HG02642 (cell line): Measurements from ENCODE around the gene DNAJB8.
A peak's percentile ranks its signal among the peaks of the same experiment; 100 is the strongest.

Experiments
- ATAC-seq: cut with Tn5 transposase; IDR thresholded peaks from one replicate; pipeline ENCODE4 v1.9.1; 2021; ENCODE audit warnings: mild to moderate bottlenecking; ENCODE audit not compliant: unreplicated experiment, poor library complexity

The DNAJB8 gene

DNA sequence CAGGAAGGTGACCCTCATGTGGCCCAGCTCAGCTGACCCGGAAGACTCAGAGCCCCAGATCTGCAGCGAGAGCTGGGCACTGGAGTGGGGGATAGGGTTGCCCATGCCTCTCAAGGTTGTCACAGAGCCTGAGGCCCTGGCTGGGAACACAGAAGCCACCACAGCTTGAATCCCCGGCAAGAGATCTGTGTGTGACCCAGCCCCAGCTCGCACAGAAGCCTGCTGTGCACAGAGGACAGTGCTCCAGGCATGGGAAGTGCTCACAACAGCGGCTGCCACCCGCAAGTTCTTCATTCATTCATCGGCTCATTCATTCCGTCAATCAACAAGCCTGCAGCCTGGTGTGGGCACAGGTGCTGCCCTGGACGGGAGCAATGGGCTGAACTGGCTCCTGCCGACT lies 36.4 kb downstream of the DNAJB8 start:
- ATAC-seq = no peak

DNA sequence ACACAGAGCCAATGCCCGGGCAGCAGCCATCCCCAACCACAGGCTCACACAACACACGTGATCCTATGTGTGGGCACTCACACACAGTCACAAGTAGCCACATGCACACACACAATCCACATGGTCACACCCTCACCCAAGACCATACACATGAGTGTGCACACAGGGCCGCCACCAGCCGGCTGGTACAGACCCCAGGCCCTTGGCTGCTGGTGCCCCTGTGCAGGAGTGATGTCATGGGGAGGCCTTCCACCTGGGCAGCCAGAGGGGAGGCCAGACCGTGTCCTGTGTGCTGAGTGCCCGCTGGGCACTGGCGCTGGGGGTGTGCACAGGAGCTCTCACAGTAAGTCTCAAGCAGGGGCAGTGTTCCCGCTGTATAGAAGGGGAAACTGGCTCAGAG lies 36.9 kb downstream of the DNAJB8 start:
- no peak for ATAC-seq

DNA sequence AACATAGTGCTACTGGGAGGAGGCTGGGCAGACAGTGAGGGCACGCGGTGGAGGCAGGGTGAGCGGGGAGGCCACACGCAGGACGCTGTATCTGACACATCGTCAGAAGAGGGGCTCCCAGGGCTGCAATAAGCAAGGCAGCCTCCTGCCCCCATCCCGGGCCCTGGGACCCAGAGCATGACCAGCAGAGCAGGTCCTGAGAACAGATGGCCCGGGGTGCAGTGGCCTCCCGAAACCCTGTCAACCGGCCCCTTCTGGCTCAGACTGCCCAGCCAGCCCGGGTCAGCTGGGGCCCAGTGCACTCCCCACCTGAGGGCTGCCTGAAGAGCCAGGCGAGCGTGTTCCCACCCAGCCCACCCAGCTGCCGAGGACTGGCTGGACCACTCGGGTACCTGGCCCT lies 37.4 kb downstream of the DNAJB8 start:
- ATAC-seq = no peak

DNA sequence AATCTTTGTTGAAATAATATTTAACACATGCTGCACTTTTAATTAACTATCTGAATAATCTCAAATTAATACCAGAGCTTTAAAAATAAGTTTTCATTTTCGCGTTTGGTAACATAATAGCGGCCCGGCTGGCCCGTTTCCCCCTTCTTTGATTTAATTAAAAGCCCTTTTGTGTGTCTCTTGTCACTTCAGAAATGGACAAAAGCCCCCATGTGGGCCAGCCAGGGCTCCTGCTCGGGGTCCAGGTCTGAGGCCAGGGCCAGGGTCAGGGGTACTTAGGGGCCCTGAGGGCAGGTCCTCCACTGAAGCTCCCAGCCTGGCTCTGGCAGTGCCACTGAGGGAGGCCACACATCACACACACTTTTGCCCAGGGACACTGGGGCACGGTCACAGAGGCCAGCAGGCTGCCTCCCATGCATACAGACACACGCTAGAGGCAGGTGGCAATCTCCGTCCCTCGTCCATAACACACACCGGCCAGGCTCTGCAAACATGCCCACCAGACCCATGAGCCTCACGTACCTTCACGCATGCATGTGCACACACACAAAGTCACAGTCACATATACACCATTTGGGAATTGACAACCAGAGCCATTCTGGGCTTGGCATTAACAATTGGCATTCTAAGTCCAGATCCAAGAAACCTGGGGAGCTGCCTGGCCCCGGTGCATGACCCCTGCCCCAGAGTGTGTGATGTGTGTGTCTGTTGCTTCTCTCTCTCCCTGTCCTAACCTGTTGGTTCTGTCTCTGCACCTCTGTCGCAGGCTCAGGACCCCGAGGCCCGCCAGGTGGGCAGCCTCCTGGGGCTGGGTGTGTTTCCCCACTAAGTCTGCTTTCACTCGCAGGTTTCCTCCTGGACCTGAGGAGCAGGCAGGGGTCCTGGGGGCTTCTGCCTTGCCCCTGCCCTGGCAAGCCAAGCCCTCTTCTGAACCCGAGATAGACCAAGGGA lies 38.5 kb downstream of the DNAJB8 start:
- no peak for ATAC-seq

DNA sequence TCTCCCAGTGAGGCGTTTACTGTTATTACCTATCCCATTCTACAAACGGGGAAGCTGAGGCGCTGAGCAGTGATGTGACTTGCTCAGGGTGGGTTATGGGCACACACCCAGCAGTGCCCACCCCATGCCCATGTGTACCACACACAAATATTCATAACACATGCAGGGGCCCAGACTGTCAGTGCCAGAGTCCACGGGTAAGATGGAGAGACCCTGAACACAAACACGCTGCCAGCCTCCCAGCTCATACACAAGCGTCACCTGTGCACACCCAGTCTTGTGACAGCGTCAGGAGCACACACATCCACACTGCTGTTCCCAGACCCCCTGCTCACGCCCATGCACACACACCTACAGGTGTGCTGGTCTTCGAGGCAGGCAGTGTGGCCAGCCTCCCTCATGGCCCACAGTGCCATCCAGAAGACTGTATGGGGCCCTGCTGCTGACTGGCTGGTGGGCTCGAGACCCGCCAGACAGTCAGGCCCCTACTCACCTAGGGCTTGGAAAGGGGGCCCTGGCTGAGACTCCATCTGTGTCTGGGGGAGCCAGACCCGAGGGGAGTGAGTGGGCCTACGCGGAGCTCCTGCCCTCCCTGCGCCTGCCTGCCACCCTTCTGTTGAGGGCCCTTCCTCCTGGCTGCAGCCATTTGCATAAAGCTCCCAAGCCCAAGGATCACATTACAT lies 39.4 kb downstream of the DNAJB8 start:
- ATAC-seq = no peak

DNA sequence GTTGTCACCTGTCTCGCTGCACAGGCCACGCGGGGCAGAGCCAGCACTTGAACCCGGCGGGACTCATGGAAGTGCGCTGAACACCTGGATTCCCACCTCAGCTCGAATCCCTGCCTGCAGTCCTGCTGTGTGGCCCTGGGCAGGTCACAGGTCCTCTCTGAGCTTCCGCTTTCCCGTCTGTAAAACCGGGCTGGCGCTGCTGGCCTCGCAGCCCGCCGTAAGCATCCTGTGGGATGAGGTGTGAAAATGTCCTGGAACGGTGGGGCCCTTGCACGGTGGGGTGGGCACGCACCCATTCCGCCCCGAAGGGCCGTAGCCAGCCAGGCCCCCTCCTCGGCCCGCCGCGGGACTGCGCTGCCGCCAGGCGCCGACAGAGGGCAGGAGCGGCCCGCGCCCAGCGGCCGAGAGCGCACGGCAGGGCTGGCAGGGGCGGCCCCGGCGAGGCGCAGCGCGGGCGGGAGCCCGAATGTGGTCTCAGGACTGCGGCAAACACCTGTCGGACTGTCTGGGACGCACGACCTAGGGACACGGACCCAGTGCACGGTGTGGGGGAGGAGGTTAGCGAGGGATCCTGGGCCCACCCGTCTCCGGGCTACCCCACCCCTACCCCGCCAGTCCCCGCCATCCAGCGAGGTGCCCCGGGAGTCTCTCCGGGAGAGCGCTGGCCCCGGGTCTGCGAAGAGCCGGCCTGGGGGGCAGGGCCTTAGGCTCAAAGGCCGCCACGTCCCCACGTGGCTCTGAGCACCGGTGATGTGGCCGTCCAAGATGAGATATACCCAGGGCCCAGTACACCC lies 40.4 kb downstream of the DNAJB8 start:
- ATAC-seq = peak; percentile 77

DNA sequence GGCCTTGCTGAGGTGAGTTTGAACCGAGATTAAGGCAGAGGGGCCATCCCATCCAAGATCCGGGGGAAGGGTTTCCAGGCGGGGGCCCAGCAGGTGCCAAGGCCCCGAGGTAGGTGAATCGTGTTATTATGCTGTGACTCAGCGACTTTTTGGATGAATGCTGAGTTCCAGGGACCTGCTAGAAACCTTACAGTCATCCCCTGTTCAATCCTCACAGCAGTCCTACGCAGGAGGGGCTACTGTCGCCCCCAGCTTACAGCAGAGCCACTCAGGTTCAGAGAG lies 40.9 kb downstream of the DNAJB8 start:
- no peak for ATAC-seq

DNA sequence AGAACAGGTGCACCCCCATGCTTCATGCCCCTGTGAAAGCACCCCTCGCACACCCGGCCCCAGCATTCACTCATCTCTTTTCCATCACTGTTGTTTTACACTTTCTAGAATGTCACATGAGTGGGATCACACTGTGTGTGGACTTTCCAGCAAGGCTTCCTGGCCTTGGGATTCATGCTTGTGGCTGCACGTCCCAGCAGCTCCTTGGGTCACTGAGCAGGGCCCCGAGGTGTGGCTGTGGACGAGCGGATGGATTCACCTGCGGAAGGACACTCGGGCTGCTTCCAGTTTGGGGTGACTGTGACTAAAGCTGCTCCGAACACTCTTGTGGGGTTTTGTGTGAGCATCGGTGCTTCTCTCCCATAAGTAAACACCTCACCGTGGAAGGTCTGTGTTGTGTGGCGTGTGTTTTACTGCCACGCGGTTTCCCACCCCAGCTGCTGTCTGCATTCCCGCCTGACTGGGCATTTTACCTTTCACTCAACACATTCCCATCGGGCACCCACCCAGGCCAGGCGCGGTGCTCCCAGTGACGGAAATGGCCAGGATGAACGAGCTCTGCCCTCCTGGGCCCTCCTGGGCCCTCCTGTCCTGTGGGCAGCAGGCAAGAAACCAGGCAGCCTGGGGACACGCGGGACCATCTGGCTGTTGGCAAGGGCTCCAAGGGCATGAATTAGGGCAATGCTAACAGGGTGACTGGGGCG lies 41.4 kb downstream of the DNAJB8 start:
- no peak for ATAC-seq

DNA sequence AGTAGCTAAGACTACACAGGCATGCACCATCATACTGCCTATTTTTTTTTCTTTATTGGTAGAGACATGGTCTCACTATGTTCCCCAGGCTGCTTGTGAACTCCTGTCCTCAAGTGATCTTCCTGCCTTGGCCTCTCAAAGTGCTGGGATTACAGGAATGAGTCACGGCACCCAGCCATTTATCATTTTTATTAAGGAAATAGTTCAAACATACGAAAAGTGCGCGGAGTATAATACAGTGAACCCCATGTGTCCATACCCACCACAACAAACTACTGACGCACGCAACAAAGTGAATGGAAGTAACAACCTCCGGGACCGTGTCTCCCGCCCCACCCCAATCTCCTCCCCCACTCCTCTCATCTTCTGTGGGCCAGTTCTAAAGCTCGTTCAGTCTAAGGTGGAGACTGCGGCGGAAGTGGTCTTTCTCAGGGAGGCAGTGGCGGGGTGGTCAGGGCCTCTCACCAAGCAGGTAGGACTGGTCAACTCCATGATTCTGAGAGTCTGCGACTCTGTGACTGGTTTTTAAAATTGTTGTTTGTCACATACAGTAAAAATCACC lies 42.1 kb downstream of the DNAJB8 start:
- no peak for ATAC-seq

DNA sequence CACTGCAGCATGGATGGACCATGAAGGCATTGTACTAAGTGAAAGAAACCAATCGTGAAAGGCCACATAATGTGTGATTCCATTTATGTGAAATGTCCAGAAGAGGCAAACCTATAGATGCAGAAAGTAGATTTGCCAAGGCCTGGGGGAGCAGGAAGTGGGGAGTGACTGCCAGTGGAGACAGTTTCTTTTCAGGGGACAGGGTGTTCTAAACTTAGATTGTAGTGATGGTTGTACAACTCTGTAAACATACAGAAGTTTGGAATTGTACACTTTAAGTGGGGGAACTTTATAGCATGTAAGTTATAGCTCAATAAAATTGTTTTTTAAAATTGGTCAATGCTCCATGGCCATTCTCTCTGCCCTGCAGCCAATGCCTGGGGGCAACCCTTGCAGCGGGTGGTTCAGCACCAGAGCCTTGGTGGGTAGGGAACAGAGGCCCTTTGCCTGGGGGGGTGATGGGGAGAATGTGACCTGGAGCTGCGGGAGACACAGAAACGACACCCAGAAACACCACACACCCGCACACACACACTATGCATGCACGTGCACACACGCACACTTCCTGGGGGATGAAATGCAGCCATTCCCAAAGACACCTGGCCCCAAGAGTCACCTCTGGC lies 43.1 kb downstream of the DNAJB8 start:
- ATAC-seq = no peak

DNA sequence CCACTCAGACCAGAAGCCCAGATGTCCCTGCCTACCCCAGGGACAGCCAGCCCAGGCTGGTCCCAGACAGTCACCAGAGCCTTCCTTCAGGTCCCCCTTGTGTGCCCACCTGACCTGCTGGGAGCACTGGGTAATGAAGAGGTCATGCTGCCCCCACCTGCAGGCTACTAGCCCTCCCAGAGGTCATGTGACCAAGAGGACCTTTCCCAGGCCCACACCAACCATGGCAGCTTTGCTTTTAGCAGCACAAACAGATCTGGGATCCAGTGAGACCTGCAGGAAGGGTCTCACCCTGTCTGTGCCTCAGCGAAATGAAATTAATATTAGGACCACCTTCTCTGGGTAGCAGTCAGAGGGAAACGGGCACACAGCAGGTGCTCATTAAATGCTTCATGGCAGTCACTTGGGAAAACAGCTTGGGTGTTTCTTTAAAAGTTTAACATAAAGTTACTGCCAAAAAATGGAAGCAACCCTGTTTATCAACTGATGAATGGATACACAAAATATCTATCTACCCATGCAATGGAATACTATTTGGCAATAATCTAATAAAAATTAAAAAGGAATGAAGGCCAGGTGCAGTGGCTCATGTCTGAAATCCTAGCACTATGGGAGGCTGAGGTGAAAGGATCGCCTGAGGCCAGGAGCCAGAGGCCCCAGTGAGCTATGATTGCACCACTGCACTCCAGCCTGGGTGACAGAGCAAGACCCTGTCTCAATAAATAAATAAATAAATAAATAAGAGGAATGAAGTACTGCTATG lies 43.7 kb downstream of the DNAJB8 start:
- no peak for ATAC-seq

DNA sequence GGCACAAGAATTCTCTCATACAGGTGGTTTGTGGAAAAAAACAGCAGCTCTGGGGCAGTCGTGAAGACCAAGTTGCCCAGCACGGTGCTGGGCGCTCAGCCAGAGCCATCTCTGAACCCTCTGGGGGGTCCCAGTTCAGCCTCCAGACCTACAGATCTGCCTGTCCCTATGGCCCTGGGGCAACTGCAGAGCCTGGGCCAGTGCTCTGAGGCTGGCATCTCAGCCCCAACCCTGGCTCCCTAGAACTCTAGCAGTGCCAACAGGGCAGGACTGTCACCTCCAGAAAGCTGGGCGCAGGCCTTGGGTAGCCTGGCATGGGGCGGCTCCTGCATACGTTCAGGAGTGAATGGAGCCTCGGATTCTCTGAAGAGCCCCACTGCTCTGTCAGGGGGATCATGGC lies 44.7 kb downstream of the DNAJB8 start:
- ATAC-seq = no peak

DNA sequence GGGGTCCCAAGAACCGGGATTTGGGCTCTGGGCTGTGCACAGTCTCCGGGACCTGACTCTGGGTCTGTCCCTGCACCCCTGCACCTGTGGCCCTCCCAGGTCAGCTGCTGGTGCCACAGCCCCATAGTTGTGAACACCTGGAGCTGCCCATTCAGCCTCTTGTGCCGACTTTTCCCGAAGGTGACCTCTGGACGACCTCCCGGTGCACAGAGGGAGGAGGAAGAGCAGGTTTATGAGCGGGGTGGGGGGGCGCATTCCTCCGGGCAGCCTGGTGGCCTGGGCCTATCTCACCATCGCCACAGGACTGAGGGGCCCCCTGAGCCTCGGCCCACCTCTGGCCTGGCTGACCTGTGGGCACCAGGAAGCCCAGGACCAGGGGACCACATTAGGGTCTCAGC lies 45.3 kb downstream of the DNAJB8 start:
- ATAC-seq = no peak

DNA sequence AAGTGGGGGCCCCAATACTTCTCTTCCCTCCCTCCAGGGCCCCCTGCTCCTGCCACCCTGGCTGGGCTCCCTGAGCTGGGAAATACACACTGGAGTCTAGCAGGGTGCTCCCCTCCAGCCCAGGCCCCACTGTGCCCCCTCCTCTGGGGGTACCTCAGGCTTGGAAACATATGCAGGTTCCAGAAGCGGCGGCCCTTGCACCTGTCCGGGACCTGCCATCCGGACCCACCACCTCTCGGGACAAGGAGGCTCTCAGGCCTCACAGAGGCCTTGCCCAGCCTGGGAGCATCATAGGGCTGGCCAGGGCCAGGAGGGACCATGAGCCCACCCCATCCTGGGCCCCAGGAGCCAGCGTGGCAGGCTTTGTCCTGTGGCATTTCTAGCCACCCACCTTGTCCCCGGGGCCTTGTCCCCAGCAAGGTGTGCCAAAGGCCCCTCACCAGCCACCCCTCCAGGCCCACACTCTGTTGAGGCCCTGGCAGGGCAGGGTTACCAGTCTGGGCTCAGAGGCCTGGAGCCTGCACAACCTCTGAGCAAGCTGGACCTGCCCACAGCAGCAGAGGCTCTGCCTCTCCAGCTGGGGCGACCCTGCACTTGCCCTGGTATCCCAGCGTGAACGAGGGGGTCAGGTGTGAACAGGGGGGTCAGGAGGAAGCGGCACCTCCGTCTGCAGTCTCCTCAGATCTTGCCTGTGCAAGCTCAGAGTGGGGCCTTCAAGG lies 45.8 kb downstream of the DNAJB8 start:
- no peak for ATAC-seq

DNA sequence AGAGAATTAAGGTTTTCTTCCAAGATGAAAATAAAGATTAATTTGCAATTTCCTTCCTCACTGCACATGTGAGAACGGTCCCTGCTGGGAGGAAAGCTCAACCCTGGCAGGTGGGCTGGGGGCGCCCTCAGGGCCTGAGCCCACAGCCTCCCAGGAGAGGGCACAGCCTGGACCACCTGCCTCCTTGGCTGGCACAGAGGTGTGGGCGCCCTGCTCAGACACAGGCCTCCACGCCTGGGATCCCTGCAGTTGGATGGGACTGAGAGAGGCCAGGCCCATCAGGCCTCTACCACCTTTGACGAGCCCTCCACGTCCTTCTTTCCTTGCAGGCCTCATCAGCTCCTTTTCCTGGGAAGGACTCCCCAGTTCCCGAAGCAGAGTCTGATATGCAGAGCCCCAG lies 46.4 kb downstream of the DNAJB8 start:
- no peak for ATAC-seq

DNA sequence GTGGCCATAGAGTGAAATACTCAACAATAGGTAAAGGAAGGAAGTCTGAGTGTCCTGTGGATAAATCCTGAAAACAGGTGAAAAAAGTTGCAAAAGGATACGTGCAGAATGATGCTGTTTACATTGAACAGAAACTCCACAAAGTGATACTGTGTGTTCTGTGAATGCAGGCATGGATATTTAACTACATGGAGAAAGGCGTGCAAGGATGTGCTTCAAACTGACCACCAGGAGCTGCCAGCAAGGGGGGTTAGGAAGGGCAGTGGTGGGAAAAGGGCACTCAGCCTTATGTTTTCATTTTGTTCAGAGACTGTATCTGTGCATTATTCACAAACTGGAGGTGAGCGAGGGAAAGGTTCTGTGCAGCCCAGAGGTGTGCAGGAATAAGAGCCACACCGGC lies 47.4 kb downstream of the DNAJB8 start:
- no peak for ATAC-seq

DNA sequence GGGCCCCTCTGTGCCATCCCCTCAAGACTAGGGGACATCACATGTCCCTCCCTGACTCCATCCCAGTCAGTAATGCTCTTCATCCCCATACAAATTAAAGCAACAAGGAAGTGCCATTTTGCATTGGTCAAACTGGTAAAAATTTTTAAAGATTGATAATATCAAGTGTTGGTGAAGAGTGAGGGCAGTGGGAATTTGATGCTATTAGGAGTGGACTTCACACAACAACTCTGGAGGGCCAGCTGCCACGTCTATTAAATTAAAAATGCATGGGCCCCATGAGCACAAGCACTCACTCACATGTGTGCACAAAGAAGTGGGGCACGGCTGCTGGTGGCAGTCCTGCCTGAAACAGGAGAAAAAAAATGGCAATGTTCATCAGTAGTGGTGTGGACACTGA lies 47.8 kb downstream of the DNAJB8 start:
- ATAC-seq = no peak

DNA sequence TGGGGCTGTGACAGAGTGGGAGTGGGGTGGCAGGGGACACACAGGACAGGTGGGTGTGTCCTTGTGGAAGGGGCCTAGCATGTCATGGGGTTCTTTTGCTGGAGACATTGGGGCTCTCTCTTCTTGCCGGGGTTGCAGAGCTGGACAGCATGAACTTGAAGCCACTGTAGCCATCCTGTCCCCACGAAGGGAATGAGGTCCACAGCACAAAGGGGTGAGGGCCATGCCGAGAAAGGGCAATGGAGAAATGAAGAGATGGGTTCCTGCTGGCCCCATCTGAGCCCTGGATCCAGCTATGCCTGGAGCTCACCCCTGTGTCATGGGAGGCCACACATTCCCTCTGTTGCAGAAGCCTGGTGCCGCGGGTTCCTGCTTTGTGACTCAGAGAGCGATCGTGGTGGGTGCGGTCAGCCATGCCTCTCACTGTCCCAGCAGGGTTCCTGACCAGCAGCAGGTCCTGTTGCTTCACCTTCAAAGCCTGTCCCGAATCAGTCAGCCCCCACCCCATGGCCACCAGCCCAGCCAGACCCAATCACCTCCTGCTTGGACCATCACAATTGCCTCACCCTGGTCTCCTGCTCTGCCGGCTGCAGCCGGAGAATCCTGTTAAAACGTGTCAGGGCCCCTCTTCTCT lies 50.0 kb downstream of the DNAJB8 start:
- no peak for ATAC-seq
